ENCODE data around the gene PTGER1. TPM values are rescaled to one million over a fixed set of nuclear protein-coding genes. Genes with fewer than 3 reads are reported as not detected.
"Not testable (repeated sequence)": the region's sequence is repeated elsewhere in the genome, so short reads cannot be mapped to it uniquely, and the experiment has no call there.

PTGER1 gene
- total RNA-seq, 1 experiment from 2014 or later: 2.2 TPM

- Histone ChIP-seq H3K27me3 (ENCODE audit: control insufficient read depth, insufficient read depth, low read length) (no peaks in the 10 kb centered on the region), H3K4me3 (ENCODE audit: low read depth in 2 of 2, low read length in 2 of 2) (no peak overlapping the region), H3K4me1 (ENCODE audit: control insufficient read depth, insufficient read depth, low read length) (no peaks in the 10 kb centered on the region), H3K36me3 (ENCODE audit: control insufficient read depth, insufficient read depth, low read length) (no peaks in the 10 kb centered on the region; the same call in 1 of the 2 replicates), H3K9me3 (ENCODE audit: control insufficient read depth, insufficient read depth, low read depth, low read length) (no peaks in the 10 kb centered on the region), H3K27ac (ENCODE audit: low read length) (no peak overlapping the region)
- in situ Hi-C loops (cut with HindIII; ENCODE audit: low pct_unique_long_range_greater_than_20kb, low sequenced_read_pairs) (no loop called here), intact Hi-C loops (cut with micrococcal nuclease; ENCODE audit: unreplicated experiment) (no loop called here)
- ChIA-PET POLR2A (interaction anchor here (0.5 kb wide), 1 partner anchor 729 kb away, joined by 11 read pairs; no protein-coding TSS in a partner anchor), CTCF (no interaction called here)
- DNase-seq (ENCODE audit: low read depth, low spot score) (no peak), ATAC-seq (no peak)
- no peak for TF ChIP-seq CTCF (IDR thresholded peaks at IDR 0.05)
- no peak for TF ChIP-seq SIN3A (IDR thresholded peaks at IDR 0.05; ENCODE audit: borderline replicate concordance, insufficient read depth, low read depth, low read length)
- no peak for TF ChIP-seq TCF7L2 (IDR thresholded peaks at IDR 0.05; ENCODE audit: low read depth, low read length)
- TF ChIP-seq POLR2AphosphoS5 (IDR thresholded peaks at IDR 0.05; ENCODE audit: low read depth, low read length): no peak
- no peak for TF ChIP-seq REST (IDR thresholded peaks at IDR 0.05; ENCODE audit: insufficient read depth in 1 of 2, low read depth in 2 of 2, low read length in 1 of 2)
- BruUV-seq (replicated peaks): no TSS peak
Observed at GRCh38 chr19:14460935-14461334, 14.2 kb downstream of the PTGER1 start.

- DNase-seq (ENCODE audit: low read depth, low spot score) (no peak), ATAC-seq (no peak)
- no peak overlapping the region for H3K27ac ChIP-seq (ENCODE audit: low read length)
- no peaks in the 10 kb centered on the region for H3K9me3 ChIP-seq (ENCODE audit: control insufficient read depth, insufficient read depth, low read depth, low read length)
- CTCF ChIA-PET: no interaction called here
- no peaks in the 10 kb centered on the region for H3K27me3 ChIP-seq (ENCODE audit: control insufficient read depth, insufficient read depth, low read length)
- TSS peak; percentile 58 for BruUV-seq (replicated peaks)
- H3K4me3 ChIP-seq (ENCODE audit: low read depth in 2 of 2, low read length in 2 of 2): no peak overlapping the region
- in situ Hi-C loops (cut with HindIII; ENCODE audit: low pct_unique_long_range_greater_than_20kb, low sequenced_read_pairs): no loop called here
- no peaks in the 10 kb centered on the region for H3K4me1 ChIP-seq (ENCODE audit: control insufficient read depth, insufficient read depth, low read length)
- no peaks in the 10 kb centered on the region; the same call in 1 of the 2 replicates for H3K36me3 ChIP-seq (ENCODE audit: control insufficient read depth, insufficient read depth, low read length)
- no peak for TF ChIP-seq TCF7L2 (IDR thresholded peaks at IDR 0.05; ENCODE audit: low read depth, low read length)
- TF ChIP-seq SIN3A (IDR thresholded peaks at IDR 0.05; ENCODE audit: borderline replicate concordance, insufficient read depth, low read depth, low read length): no peak
- POLR2A ChIA-PET: interaction anchor here (0.6 kb wide), 1 partner anchor 42 kb away, joined by 3 read pairs; no protein-coding TSS in a partner anchor
- intact Hi-C loops (cut with micrococcal nuclease; ENCODE audit: unreplicated experiment): no loop called here
Observed at GRCh38 chr19:14459703-14460102, 15.5 kb downstream of the PTGER1 start.

GRCh38 chr19:14452303-14452702 is 22.9 kb downstream of the PTGER1 start:
- H3K36me3 ChIP-seq (ENCODE audit: control insufficient read depth, insufficient read depth, low read length); BruUV-seq (replicated peaks); DNase-seq (ENCODE audit: low read depth, low spot score); H3K27ac ChIP-seq (ENCODE audit: low read length); ATAC-seq; H3K4me3 ChIP-seq (ENCODE audit: low read depth in 2 of 2, low read length in 2 of 2); H3K27me3 ChIP-seq (ENCODE audit: control insufficient read depth, insufficient read depth, low read length); CTCF ChIA-PET; intact Hi-C loops (cut with micrococcal nuclease; ENCODE audit: unreplicated experiment); in situ Hi-C loops (cut with HindIII; ENCODE audit: low pct_unique_long_range_greater_than_20kb, low sequenced_read_pairs); H3K9me3 ChIP-seq (ENCODE audit: control insufficient read depth, insufficient read depth, low read depth, low read length); H3K4me1 ChIP-seq (ENCODE audit: control insufficient read depth, insufficient read depth, low read length): not testable (repeated sequence)
- POLR2A ChIA-PET: interaction anchor here (0.6 kb wide), 1 partner anchor 13 kb away, joined by 6 read pairs; no protein-coding TSS in a partner anchor
